ENCODE data around the gene CHST3. TPM values are rescaled to one million over a fixed set of nuclear protein-coding genes. Genes with fewer than 3 reads are reported as not detected.
A peak's percentile ranks its signal among the peaks of the same experiment; 100 is the strongest.

CHST3 gene
- total and polyA plus RNA-seq, 8 donors = 3.1 to 10.8 (median 3.6) TPM

DNA sequence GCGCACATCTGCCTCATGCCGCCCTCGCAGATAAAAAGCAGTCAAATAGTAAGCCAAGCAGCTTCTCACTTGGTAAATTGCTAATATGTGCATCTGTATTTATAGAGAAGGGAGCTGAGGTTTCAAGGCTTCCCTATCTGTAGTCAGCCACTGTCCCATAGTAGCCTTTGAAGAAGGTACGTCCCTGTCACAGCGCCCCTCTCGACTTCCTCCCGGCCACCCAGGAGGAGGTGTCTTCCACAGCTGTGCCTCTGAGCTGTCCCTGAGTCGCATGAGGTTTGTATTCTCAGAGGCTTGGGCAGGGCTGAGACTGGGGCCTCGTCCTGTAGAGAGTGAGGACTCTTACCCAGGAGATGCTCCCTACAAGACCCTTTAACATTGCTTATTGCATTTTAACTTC is 75.2 kb downstream of the CHST3 start:
- H3K27me3 ChIP-seq = no peaks in the 10 kb centered on the region
- DNase-seq (no peak), ATAC-seq (no peak), FAIRE-seq (no peak)
- TF ChIP-seq, protein P1, sequence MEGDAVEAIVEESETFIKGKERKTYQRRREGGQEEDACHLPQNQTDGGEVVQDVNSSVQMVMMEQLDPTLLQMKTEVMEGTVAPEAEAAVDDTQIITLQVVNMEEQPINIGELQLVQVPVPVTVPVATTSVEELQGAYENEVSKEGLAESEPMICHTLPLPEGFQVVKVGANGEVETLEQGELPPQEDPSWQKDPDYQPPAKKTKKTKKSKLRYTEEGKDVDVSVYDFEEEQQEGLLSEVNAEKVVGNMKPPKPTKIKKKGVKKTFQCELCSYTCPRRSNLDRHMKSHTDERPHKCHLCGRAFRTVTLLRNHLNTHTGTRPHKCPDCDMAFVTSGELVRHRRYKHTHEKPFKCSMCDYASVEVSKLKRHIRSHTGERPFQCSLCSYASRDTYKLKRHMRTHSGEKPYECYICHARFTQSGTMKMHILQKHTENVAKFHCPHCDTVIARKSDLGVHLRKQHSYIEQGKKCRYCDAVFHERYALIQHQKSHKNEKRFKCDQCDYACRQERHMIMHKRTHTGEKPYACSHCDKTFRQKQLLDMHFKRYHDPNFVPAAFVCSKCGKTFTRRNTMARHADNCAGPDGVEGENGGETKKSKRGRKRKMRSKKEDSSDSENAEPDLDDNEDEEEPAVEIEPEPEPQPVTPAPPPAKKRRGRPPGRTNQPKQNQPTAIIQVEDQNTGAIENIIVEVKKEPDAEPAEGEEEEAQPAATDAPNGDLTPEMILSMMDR (IDR thresholded peaks at IDR 0.05) = no peak
- no peak overlapping the region for H3K27ac ChIP-seq
- no peaks in the 10 kb centered on the region for H3K36me3 ChIP-seq
- H3K4me3 ChIP-seq = no peak overlapping the region
- no peaks in the 10 kb centered on the region for H3K4me1 ChIP-seq
- H3K9me3 ChIP-seq = no peaks in the 10 kb centered on the region
- intact Hi-C loops (cut with DNase I) = no loop called here
- 76% methylated on average over 9 of the region's 9 CpGs for WGBS, 2 donors

DNA sequence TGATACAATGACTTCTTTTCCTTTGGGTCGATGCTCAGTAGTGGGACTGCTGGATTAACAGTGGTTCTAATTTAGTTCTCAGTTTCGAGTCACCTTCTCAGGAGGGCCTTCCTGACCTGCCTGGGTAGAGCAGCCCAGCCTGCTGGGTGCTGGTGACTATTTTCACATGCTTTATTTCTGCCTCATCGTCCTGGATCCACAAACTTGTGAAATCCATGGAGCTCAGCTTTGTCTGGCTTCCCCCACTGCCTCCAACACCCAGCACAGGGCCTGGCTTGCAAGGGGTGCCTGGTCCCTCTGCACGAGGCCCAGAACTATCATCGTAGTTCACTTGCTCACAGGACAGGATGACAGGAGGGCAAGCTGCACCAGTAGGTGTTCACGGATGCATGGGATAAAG is 77.3 kb downstream of the CHST3 start:
- Histone ChIP-seq H3K4me3 (no peak overlapping the region), H3K9me3 (no peaks in the 10 kb centered on the region), H3K27ac (no peak overlapping the region), H3K36me3 (no peaks in the 10 kb centered on the region), H3K27me3 (no peaks in the 10 kb centered on the region), H3K4me1 (no peaks in the 10 kb centered on the region)
- ATAC-seq (no peak), FAIRE-seq (no peak), DNase-seq (no peak)
- intact Hi-C loops (cut with DNase I) = loop anchor here in 2 of 3 donors (5.0 to 10.0 kb wide), 2 partner anchors 87 to 139 kb away; no protein-coding TSS in a partner anchor
- TF ChIP-seq, protein P1 (IDR thresholded peaks at IDR 0.05) = no peak
- 76 to 85% methylated on average over 6 of the region's 6 CpGs for WGBS, 2 donors

DNA sequence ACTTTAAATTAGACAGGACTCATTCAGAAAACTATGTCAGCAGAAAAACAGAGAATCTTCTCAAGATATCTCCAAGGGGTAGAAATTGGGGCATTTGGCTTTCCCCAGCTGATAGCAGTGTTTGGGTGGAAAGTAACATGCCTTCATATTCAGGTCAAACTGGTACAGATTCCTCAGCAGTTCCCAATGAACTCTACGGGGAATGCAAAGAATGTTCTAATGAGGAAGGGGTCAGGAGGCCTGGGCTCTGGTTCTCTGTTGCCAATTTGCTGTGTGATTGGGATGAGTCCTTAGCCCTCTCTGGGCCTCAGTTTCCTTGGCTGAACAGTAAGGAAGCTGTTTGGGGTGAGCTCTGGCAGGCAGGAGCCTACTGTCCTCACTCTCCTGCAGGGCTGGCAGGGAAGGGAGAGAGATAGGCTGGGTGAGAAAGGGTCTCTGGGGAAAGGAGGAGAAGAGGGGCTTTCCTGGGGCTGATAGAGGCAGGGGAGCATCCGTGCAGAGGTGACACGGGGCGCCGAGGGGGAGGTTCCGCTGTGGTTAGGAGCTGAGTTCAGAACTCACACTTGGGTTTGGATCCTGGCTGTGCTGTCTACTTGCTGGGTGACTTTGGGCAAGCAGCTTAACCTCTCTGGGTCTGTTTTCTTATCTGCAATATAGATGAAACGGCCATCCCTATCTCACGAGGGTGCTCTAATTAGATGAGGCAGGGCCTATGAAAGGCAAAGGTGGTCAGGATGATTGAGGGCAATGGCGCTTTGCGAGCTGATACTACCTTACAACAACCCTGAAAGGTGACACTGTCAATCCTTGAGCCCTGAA is 79.0 kb downstream of the CHST3 start:
- H3K4me3 ChIP-seq = no peak overlapping the region
- 80 to 84% methylated on average over 10 of the region's 10 CpGs for WGBS, 2 donors
- TF ChIP-seq, protein P1 (IDR thresholded peaks at IDR 0.05) = no peak
- DNase-seq (no peak), FAIRE-seq (no peak), ATAC-seq (peak in 1 of 4 donors; percentile 20)
- no peaks in the 10 kb centered on the region for H3K4me1 ChIP-seq
- no peaks in the 10 kb centered on the region for H3K36me3 ChIP-seq
- intact Hi-C loops (cut with DNase I) = loop anchor here in 2 of 3 donors (5.0 to 10.0 kb wide), 2 partner anchors 88 to 141 kb away; no protein-coding TSS in a partner anchor
- H3K27ac ChIP-seq = no peak overlapping the region
- no peaks in the 10 kb centered on the region for H3K27me3 ChIP-seq
- no peaks in the 10 kb centered on the region for H3K9me3 ChIP-seq

DNA sequence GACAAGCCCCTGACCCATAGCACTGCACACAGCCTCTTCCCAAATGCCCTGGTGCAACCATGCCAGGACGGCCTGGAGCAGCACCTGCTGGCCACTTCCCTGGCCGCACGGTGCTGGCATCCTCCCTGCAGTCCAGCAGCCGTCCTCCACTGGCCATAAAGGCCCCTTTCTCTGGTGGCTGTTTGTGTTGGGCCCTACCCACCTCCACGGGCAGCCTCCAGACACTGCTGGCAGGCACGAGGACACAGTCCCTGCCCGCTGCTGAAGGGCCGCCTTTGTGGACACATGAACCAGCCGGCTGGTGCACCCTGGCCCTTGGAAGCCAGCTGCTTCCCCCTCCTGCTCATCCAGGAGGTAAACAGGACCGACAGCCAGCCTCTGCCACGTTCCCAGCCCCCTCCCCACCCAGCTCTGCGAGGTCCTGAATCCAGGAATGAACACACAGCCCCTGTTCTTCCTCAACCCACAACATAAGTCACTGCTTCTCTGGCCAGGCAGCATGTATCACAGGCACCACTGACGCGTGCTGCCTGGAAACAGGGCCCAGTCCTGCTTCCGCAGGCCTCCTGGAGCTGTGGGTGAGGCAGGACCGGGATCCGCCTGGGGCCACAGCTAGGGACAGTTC is 80.3 kb downstream of the CHST3 start:
- H3K36me3 ChIP-seq = no peaks in the 10 kb centered on the region
- H3K27me3 ChIP-seq = no peaks in the 10 kb centered on the region
- peak; percentile 34 to 64 (median 58) for ATAC-seq
- FAIRE-seq = no peak
- H3K9me3 ChIP-seq = no peaks in the 10 kb centered on the region
- intact Hi-C loops (cut with DNase I) = loop anchor here in 2 of 3 donors (5.0 to 10.0 kb wide), 2 partner anchors 90 to 142 kb away; no protein-coding TSS in a partner anchor
- TF ChIP-seq, protein P1 (IDR thresholded peaks at IDR 0.05) = peak in 1 of 4 donors; percentile 12
- peak in 3 of 6 donors; percentile 30 to 76 (median 52) for DNase-seq
- WGBS, 2 donors = 49 to 50% methylated on average over 17 of the region's 17 CpGs
- peak overlapping the region; percentile 20 to 64 (median 34) for H3K27ac ChIP-seq
- no peaks in the 10 kb centered on the region for H3K4me1 ChIP-seq
- H3K4me3 ChIP-seq = no peak overlapping the region

Data from pancreas (tissue), 10 donors.